GM12874 (cell line): ENCODE data around the gene DIP2A.

ENCODE experiments used
- CTCF ChIP-seq: IDR thresholded peaks from 2 replicates; pipeline ENCODE4 v1.5.1; 2011; ENCODE audit warnings: low read depth, mild to moderate bottlenecking, control low read depth, low read length, moderate library complexity; ENCODE audit not compliant: insufficient read depth

DIP2A gene

GRCh38 chr21:46581780-46582307 lies 123.2 kb downstream of the DIP2A start:
- no peak for TF ChIP-seq CTCF

- TF ChIP-seq CTCF = no peak
These were observed 126.7 kb downstream of the DIP2A start for GRCh38 chr21:46585191-46585953.

- no peak for TF ChIP-seq CTCF
These were observed 135.6 kb downstream of the DIP2A start for GRCh38 chr21:46594276-46594675.

GRCh38 chr21:46596201-46596600 lies 137.5 kb downstream of the DIP2A start:
- TF ChIP-seq CTCF = no peak

GRCh38 chr21:46597031-46597430 lies 138.3 kb downstream of the DIP2A start:
- TF ChIP-seq CTCF = no peak

GRCh38 chr21:46597896-46598343 lies 139.2 kb downstream of the DIP2A start:
- TF ChIP-seq CTCF = no peak

GRCh38 chr21:46598581-46599572 lies 140.2 kb downstream of the DIP2A start:
- no peak for TF ChIP-seq CTCF
